Activated effector memory CD4-positive, alpha-beta T cell treated with anti-CD3 and anti-CD28 coated beads, Interleukin-2, amount 50 U/mL, for 16 hours (primary cell): ENCODE data around the gene PICK1.
A peak's percentile ranks its signal among the peaks of the same experiment; 100 is the strongest.

Experiments
- DNase-seq: peaks from one replicate; pipeline ENCODE4 v3.0.0-alpha.2; 2020

The PICK1 gene

GRCh38 chr22:38051261-38051660 is 5.9 kb upstream of the PICK1 start:
- no peak for DNase-seq

GRCh38 chr22:38051900-38052862 is 5.0 kb upstream of the PICK1 start:
- peak; percentile 91 for DNase-seq

GRCh38 chr22:38062791-38063190 is 5.6 kb downstream of the PICK1 start:
- DNase-seq, result no peak

GRCh38 chr22:38065539-38065938 is 8.3 kb downstream of the PICK1 start:
- no peak for DNase-seq

GRCh38 chr22:38066381-38067027 is 9.3 kb downstream of the PICK1 start:
- DNase-seq, result no peak

- DNase-seq, result no peak
Observed at GRCh38 chr22:38067028-38067415, 9.8 kb downstream of the PICK1 start.

GRCh38 chr22:38067761-38068360 is 10.7 kb downstream of the PICK1 start:
- DNase-seq, result no peak

GRCh38 chr22:38068641-38069371 is 11.6 kb downstream of the PICK1 start:
- DNase-seq, result no peak

GRCh38 chr22:38069372-38070249 is 12.4 kb downstream of the PICK1 start:
- no peak for DNase-seq

- no peak for DNase-seq
Observed at GRCh38 chr22:38070250-38070921, 13.2 kb downstream of the PICK1 start.

- DNase-seq, result no peak
Observed at GRCh38 chr22:38071421-38072321, 14.5 kb downstream of the PICK1 start.

GRCh38 chr22:38072322-38073149 is 15.3 kb downstream of the PICK1 start:
- no peak for DNase-seq

- DNase-seq, result no peak
Observed at GRCh38 chr22:38073150-38074130, 16.2 kb downstream of the PICK1 start.

GRCh38 chr22:38074181-38075104 is 17.2 kb downstream of the PICK1 start:
- no peak for DNase-seq

- DNase-seq, result no peak
Observed at GRCh38 chr22:38075105-38075825, 18.1 kb downstream of the PICK1 start.

GRCh38 chr22:38075961-38076360 is 18.8 kb downstream of the PICK1 start:
- no peak for DNase-seq
